Activated CD4-positive, alpha-beta T cell treated with anti-CD3 and anti-CD28 coated beads for 4 hours (primary cell): ENCODE data around the gene TFAP2D.

Experiments used
- DNase-seq, 2 donors: peaks; one replicate each; pipeline ENCODE4 v3.0.0-alpha.2; 2020

The TFAP2D gene

GRCh38 chr6:50713226-50713625 lies at the start of gene TFAP2D:
Gene TFAP2D, plus strand, starts transcription at chr6:50713526. Its CDS starts 530 bp downstream, at chr6:50714056.
- DNase-seq, result no peak

DNA sequence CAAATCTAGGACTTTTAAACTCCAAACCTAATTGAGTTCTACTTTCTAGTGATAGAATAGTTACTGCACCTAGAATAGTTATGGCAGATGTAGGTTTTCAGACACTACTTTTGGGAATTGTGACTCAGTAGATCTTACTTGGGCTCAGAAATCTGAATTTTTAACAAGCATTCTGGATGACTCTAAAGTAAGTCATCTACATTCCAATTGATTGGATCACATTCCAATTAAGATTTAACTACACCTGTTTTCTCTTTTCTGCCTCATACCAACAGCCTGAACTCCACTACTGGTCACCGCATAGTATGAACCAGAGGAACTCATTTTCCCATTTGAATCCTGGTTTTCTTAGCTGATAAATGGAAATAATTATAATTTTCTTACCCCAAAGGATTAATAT lies 49.5 kb upstream of the TFAP2D start:
- no peak for DNase-seq

DNA sequence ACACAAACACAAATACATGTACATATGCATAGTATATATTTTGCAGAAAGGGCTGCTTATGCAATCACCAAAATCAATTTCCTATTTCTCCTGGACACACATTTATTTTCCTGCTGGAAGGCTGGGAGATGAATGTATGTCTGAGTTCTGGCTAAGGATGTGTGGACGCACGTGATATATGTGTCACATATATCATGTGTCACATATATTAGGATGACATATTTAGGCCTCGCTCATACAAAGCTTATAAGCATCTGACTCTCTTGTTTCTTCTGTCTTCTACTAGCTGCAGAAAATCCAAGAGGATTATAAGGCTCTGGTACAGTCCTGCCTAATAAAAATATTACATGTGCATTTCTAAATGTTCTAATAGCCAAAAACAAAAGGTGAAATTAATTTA lies 47.2 kb upstream of the TFAP2D start:
- DNase-seq, result no peak

GRCh38 chr6:50681213-50681824 lies 32.0 kb upstream of the TFAP2D start:
- DNase-seq, result no peak

- DNase-seq, result no peak
Observed at GRCh38 chr6:50689210-50689609, 24.1 kb upstream of the TFAP2D start.

DNA sequence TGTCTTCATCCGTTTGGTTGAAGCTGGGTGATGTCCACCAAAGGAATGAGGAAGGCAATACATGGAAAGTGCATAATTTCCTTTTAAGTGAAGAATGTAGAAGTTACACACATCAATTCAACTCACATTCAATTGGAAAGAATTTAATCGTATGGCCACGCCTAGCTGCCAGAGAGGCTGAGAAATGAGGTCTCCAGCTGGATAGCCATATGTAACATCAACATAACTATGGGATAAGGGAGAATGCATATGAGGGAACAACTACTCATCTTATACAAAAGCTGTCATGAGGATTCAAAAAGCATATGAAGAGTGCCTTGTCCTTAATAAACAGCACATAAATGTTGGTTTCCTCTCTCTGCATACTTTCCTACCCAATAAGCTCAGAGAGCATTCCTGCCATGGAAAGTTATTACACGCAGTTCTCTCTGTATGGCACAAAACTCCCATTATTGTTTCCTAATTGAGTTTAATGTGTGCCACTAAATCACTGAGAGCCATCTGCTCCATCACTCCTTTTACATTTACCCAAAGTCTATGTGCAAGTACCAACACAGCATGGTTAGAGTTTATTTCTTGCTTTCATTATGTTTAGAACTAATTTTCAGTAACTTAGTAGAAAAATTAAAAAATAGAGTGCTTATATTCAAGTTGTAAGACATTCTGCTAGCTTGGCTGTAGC lies 21.4 kb upstream of the TFAP2D start:
- no peak for DNase-seq

GRCh38 chr6:50698546-50698945 lies 14.8 kb upstream of the TFAP2D start:
- DNase-seq, result no peak

DNA sequence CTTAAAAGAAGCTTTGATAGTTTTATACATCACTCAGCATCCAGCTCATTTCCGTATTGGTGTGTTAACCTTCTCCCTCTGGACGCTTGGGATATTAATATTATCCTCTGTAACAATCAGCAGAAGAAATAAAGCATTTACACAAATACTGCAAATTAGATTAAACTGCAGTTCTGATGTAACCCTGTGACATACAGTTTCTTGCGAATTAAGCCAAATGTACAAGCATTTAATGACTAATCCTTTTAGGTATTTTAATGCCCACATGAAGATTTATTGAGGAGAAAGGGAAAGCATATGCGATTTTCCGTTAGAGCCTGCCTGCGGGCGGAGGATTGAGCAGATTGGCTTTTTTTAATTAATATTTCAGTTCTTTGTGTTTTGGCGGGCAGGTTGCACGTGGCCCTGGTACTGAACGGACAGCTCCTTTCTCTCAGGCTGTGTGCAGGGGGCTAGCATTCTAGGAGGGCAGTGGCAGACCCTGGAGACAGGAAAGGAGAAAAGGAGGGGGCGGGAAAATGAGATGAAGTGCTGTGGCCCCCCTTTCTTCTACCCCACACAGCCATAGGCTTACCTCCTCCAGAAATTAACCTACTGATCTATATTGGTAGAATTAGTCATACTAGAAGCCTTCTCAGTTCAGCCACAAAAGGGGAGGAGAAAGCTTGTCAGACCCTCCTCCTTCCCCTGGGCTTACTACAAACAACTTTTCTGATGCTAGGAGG lies 14.1 kb upstream of the TFAP2D start:
- no peak for DNase-seq

GRCh38 chr6:50706575-50706974 lies 6.8 kb upstream of the TFAP2D start:
- no peak for DNase-seq

DNA sequence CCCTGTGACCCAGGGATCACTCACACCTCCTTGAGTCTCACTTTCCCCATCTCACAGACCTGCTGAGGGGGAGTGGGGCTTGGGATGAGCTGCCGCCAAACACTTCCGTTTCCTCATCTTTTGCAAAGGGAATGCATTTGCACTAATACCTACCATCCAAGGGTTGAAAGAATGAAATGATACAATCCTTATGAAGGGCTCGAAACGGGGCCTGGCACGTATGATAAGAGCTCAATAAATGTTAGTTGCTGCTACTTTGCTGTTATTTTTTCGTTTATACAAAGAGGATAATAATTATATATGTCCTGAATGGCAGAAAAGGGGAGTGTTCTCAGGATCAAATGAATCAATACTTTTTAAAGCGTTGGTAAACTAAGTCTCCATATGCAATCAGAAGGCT lies 6.1 kb upstream of the TFAP2D start:
- no peak for DNase-seq

GRCh38 chr6:50707652-50708300 lies 5.5 kb upstream of the TFAP2D start:
- DNase-seq, result no peak

DNA sequence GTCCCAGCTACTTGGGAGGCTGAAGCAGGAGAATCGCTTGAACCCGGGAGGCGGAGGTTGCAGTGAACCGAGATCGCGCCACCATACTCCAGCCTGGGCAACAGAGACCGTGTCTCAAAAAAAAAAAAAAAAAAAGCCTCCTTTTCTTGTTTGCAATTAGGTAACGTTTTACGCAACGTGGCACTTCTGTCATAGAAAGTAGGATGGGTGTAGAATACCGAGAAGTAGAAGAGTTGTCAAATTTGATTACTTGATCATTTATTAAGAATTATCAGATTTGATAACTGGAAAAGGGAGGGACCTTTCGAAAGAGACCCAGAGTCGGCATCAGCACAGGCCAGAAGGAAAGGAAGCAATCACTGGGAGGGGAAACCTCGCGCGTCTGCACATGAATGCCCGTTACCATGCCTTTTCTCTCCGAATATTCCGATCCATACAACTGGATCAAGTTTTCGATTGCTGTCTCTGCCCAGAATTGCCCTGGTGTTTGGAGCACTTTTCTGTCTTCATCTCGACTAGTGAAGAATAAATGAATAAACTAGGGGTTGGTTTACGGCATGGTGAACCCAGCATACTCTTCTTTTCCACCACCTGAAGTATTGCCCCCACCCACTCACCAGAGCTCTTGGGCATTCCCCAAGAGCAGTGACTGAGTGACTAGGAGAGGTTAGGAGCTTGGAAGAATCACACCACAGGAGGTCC lies 4.5 kb upstream of the TFAP2D start:
- DNase-seq, result no peak

GRCh38 chr6:50709366-50709734 lies 4.0 kb upstream of the TFAP2D start:
- no peak for DNase-seq

GRCh38 chr6:50711686-50712085 lies 1.6 kb upstream of the TFAP2D start:
- no peak for DNase-seq

GRCh38 chr6:50712291-50712690 lies 1.0 kb upstream of the TFAP2D start:
- DNase-seq, result no peak

DNA sequence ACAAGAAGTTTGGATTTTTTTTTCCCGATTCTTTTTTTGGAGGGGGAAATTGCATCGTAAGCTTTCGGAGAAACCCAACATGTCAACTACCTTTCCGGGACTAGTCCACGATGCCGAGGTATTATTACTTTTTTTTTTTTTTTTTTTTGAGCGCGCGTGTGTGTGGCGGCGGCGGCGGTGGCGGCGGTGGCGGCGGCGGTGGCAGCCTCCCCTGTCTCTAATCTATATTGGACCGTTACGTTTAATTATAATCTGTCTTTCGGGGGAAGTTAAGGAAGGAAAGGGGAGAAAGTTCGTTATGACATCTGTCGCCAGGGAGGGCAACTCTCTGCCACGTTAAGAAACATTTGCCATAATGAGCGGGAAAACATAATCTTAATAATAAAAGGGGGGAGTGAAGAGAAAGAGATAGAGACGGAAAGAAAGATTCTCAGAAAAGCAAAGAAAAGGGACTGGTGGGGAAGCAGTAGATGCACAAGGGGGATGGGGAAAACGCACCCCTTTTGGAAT lies 706 bp downstream of the TFAP2D start:
- DNase-seq, result no peak

DNA sequence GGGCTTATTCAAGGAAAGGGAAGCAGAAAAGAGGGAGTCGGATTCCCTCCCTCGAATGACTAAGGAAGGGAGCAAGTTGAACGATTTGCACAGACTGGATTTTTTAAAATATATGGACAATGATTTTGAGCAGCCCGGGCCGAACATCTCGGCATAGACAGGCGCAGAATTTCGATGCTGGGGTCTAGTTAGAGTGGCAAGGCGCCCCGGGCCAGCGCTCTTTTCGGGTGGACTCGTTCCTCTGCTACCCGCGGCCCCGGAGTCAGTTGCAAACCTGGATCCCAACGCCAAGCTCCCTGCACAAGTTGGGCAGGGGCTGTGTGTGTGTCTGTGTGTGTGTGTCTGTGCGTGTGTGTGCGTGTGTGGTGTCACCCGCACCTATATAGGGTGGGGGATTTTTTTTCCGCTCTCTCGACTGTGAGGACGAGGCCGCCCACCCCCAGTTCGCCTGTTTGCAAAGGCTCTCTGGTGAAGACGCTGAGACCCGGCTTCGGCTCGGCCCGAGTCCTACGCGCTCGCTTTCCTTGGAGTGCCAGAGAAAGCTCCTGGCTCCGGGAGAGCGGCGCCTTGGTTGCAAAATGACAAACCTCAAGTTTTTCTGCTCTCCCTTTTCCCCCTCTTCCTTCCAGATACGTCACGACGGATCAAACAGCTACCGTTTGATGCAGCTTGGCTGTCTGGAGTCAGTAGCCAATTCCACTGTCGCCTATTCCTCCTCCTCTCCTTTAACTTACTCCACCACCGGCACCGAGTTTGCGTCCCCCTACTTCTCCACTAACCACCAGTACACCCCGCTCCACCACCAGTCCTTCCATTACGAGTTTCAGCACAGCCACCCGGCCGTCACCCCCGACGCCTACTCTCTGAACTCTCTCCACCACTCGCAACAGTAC lies 1.4 kb downstream of the TFAP2D start:
- DNase-seq, result no peak

- DNase-seq, result no peak
Observed at GRCh38 chr6:50716899-50717509, 3.7 kb downstream of the TFAP2D start.

- DNase-seq, result no peak
Observed at GRCh38 chr6:50717734-50718457, 4.6 kb downstream of the TFAP2D start.

GRCh38 chr6:50718566-50718965 lies 5.2 kb downstream of the TFAP2D start:
- DNase-seq, result no peak

- DNase-seq, result no peak
Observed at GRCh38 chr6:50720623-50721022, 7.3 kb downstream of the TFAP2D start.
